NCI-H446 (cell line): ENCODE measurements around the gene PMM2.
"Not testable (repeated sequence)": the region's sequence is repeated elsewhere in the genome, so short reads cannot be mapped to it uniquely, and the experiment has no call there.

Experiments
- DNase-seq, 2 experiments: peaks; one replicate each; lab custom pipeline; 2025; lab: John Stamatoyannopoulos, UW

Gene PMM2

DNA sequence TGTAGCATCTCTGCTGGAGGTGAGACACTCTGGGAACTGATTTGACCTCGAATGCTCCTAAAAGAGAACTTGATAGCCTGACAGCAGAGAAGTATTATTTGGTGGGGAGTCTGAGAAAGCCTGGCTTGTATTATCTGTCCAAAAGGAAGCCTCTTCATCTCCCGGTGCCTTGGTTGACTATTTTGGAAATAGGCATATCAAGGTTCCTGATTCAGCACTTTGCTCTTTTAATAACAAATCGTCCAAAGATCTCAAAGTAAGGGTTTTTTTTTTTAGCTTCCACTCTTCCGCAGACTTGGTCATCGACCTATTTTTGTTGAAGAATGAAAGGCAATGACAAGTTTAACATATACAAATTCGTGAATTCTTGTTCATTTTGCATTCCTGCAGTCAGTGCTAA is 15.0 kb upstream of the PMM2 start:
- DNase-seq, result no peak

- DNase-seq, result no peak
Observed at GRCh38 chr16:8785408-8785807, 12.2 kb upstream of the PMM2 start.

DNA sequence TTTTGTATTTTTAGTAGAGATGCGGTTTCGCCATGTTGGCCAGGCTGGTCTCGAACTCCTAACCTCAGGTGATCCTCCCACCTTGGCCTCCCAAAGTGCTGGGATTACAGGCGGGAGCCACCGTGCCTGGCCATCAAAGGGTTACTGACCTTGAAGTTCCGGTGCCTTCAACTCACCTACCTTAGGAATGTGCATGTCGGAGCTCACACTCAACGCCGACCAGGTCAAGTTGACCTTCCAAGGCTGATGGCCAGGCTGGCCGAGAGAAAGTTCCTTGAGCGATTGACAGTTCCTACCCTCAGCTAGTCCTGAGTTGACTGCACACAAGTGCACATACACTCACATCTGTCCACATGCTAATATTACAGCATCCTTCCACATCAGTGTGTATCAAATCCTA is 11.3 kb upstream of the PMM2 start:
- DNase-seq, result not testable (repeated sequence)

DNA sequence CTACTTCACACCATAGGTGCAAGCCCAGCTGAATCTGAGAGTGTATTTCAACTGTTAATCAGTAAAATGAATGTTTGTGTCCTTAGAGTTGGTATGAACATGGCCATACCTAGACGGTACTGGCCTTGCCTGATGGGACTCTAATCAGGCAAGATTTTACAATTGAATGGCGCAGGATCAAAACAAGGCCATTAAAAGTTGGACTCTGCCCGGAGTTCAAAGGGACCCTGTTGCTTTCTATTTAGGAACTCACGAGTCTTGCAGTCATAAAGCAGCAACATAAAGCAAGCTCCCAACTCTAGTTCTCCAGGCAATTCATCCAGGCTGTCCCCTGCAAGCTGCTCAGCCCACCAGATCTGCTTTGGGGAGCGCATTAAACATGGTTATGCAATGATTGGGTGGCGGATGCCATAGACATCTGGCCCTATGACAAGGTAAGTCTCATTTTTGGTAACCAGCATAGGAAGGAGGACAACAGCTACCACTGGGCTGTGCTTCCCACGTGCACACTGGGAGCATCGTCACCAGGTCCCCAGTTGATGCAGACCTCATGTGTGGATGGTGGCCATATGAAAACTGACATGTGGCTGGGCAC is 9.0 kb upstream of the PMM2 start:
- DNase-seq, result no peak

GRCh38 chr16:8795091-8795490 is 2.5 kb upstream of the PMM2 start:
- DNase-seq, result no peak

DNA sequence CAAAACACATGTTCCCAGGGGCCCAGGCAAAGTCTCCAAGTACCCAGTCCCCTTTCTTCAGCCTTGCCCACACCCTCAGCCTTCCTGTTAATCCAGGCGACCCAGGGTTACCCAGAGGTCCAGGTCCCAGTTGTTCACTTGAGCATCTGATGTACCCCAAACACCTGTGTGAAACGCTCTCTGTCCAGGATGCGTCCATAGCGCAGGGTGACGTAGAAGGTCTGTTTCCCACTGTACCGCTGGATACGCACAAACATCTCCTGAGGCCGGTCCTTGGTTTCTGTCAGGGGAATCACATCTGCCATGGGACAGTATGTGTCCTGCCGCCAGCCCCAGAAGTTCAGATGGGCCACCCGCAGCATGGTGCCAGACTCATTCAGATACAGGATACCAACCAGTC is 1.8 kb upstream of the PMM2 start:
- no peak for DNase-seq

DNA sequence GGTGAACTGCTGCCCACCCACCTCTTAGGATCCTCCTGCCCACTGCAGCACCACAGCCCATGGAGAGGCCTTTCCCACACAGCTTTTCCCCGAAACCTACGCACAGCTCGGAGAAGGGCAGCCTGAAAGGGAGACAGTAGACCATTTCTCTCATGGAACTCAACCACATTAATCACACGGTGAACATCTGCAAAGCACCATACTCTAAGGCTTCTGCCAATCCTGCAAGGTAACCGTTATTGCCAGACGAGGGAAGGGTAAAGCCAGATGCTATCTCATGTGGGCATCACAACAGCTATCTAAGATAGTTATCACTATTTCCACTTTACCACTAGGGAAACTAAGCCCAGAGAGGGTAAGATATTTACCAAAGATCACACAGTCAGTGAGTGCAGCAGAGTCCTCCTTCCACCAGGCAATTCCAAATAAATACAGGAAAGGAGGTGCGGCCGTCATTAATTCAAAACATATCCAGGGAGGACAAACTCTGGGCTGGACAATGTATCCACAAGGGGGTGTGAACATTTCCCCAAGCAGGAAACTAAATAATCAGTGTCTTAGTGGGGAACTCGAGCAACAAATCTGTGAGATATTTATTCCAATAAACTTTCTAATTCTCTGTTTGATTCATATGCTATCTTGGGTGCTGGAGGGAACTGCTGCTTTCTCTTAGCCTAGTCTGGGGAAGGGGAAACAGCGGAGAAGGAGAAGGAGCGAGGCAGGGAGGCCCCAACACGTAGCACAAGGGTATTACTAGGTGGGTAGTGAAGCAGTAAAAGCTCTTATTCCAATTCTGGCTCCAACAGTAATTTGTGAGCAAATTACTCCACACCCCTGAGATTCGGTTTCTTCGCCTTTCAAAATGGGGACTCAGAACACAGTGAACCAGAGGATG is 923 bp upstream of the PMM2 start:
- no peak for DNase-seq

GRCh38 chr16:8798174-8798527 is 512 bp downstream of the PMM2 start:
- no peak for DNase-seq

- DNase-seq, result no peak
Observed at GRCh38 chr16:8798535-8799157, 1.0 kb downstream of the PMM2 start.

DNA sequence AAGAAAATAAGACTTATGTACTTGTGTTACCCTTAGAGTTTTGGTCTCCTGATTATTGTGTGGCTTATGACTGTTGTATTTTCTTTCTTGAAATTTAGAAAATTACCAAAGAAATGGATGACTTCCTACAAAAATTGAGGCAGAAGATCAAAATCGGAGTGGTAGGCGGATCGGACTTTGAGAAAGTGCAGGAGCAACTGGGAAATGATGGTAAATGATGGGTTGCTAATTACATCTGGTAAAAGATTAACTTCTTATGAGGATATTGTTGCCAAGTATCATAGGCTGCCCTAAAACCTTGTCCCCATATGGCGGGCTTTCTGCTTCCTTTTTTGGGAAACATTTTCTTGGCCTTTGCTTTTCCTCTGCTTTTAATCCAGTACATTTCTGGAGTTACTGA is 4.1 kb downstream of the PMM2 start:
- DNase-seq, result no peak

GRCh38 chr16:8803733-8804132 is 6.1 kb downstream of the PMM2 start:
- DNase-seq, result not testable (repeated sequence)

GRCh38 chr16:8804313-8804712 is 6.7 kb downstream of the PMM2 start:
- no peak for DNase-seq

DNA sequence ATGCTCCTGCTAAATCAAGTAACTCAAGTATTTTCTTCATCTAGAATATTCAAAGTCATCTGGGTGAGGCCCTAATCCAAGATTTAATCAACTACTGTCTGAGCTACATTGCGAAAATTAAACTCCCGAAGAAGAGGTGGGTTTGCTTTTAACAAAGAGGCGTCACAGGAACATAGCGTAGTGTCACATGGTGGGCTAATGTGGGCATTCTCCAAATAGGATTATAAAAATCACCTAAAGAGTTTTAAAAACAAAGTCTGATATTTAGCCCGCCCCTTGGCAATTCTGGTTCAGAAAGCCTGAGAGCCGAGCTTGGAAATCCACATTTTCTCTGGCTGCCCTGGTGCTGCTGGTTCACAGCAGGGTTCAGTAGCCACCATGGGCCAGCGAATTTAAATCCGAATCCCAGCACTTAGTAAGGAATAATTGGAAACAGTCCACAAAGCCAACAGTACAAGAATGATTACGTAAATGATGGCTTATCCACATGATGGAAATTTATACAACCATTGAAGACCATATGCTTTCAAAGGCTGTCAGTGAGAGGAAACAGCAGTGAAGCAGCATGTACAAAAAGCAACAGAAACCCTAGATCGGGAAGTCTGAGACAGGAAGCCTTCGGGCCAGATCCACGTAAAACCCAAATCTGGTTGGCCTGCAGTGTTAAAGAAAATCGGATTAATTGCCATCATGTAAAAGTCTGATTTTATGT is 8.8 kb downstream of the PMM2 start:
- DNase-seq, result no peak

DNA sequence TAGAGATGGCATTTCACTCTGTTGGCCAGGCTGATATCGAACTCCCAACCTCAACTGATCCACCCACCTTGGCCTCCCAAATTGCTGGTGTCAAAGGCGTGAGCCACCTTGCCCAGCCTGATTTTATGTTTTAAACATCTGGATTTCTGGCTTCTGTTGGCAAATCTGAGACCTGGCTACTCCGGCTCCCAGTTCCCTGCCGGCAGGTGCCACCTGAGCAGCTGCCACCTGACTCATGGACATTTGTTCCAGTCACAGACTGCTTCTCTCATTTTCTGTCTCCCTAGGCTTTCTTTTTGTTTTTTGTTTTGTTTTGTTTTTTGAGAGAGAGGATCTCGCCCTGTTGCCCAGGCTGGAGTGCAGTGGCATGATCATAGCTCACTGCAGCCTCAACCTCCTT is 9.6 kb downstream of the PMM2 start:
- DNase-seq, result no peak

DNA sequence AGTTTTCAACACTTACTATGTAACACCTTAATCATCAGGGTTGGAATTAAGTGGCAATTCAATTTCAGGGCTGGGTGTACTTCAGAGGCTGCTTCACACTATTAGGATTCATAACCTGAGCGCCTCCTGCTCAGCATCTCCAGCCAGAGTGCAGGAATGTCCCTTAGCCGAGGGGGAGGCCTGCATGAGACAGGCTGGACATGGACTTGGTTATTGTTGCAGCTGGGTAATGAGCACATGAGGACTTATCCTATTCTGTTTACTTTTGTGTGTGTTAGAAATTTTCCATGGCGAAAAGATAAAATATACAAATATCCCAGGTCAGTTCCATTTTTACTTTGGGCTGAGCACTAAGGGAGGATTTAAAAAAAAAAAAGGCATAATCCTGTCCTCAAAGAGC is 10.4 kb downstream of the PMM2 start:
- no peak for DNase-seq

DNA sequence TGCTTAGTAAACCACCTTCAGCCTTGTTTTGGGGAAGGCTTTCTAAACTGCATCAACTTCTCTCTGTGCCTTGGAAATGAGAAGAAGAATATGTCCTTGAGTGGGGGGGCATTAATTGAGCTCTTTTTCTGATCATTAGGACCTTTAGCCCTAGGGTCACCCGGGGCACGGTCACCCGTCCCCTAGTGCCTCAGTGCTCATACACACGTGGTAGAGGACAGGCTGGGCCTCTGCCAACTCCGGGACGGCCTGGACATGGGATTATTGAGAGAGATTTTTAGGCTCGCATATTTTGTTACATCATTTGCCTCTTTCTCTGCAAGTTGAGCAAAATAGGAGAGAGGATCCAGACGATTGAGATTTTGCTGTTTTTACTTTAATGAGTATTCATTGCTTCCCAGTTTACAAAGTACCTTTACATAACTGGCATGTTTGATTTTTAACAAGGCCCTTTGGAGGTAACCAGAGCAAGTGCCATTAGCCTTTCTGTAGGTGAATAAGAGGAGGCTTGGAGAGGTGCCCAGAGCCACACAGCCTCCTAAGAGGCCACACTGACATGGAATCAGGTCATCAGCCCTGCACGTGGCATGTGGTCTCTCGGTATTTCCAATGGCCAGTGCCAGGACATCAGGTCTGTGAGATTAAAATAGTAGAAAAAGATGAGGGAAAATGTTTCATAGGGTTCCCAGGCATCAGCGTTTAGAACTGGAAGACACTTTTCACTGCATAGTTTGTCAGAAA is 11.1 kb downstream of the PMM2 start:
- DNase-seq, result no peak

- no peak for DNase-seq
Observed at GRCh38 chr16:8812162-8812843, 14.7 kb downstream of the PMM2 start.

DNA sequence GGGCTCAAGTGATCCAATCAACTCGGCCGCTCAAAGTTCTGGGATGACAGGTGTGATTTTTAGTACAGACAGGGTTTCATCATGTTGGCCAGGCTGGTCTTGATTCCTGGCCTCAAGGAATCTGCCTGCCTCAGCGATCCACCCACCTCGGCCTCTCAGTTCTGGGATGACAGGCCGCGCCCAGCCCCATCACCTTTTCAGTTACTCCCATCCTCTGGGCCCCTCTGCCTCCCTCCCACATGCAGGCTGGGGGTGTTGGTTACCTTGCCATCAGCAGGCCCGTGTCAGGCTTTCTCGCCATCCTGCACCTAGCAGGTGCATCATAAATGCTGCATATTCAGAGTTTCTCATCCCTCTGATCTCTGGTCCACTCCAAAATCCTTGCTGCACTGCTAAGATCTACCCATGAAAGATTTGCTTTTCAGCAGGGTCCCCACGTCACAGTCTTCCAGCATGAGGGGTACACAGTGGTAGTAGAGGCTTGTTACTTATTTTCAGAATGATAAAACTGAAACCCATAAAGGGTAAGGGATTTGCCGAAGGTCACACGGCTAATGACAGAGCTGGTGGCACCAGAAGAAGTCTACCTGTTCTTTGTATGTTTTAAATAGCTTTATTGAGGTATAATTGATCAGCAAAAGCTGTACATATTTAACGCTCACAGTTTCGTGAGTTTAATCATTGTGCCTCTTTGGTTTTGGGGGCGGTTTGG is 16.6 kb downstream of the PMM2 start:
- DNase-seq, result no peak

DNA sequence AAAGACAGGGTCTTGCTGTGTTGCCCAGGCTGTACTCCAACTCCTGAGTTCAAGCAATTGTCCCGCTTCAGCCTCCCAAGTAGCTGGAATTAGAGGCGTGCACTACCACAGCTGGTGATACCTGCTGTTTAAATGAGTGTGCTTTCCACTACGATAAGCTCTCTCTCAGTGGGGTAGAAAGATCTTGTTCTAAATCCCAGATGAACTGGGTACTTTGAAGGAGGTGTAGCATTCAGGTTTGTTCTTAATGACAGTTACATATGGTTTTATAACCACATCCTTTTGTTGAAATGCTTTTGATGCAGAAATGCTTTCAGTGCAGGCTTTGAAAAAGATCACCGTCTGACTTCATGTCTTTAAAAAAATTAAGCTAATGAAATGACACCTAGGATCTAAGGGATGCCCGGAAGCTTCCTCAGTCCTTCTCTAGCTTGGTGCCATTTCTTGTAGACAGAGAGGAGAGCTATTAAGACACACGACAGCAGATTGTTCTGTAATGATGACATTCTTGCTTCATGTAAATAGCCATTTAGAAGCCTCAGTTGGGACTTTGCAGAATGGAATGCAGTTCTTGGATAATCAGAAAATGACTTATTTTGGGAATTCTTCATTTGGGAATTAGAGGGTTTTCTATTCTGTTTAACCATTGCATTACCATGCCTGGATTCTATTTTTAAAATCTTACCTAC is 19.5 kb downstream of the PMM2 start:
- no peak for DNase-seq
